A673 (cell line): ENCODE results near the gene TBC1D4. TPM values are rescaled to one million over a fixed set of nuclear protein-coding genes. Genes with fewer than 3 reads are reported as not detected.

Experiments
- BruUV-seq: library from RNA; stranded (reverse); fragments of 400-500 nt; replicated peaks from 2 replicates; lab custom pipeline; 2021; lab: Mats Ljungman, UMichigan
- CTCF ChIA-PET: fragments of 300-600 bp; sonication (Branson Sonifier 250); formaldehyde crosslinking; loops from one replicate; lab custom pipeline; 2022; ENCODE audit warnings: antibody characterized with exemption; lab: Charles Lee
- POLR2A ChIA-PET: fragments of 300-600 bp; sonication (Branson Sonifier 250); formaldehyde crosslinking; loops from one replicate; lab custom pipeline; 2022; ENCODE audit warnings: antibody characterized with exemption; ENCODE audit not compliant: low non-redundant PET; lab: Charles Lee
- DNase-seq: peaks from one replicate; pipeline ENCODE4 v3.0.0-alpha.2; 2015; ENCODE audit warnings: low spot score
- H3K27ac ChIP-seq: fragments of 200-600 bp; sonication (generic); 2 replicates; pipeline ENCODE4 v1.5.1; 2016; ENCODE audit warnings: mixed run types, low read depth, mild to moderate bottlenecking, mixed read lengths, antibody characterized with exemption, low read length; ENCODE audit not compliant: poor library complexity, severe bottlenecking
- H3K27me3 ChIP-seq: fragments of 200-600 bp; sonication (generic); replicated peaks from 2 replicates; pipeline ENCODE4 v1.6.1; 2017; ENCODE audit warnings: mixed run types, low read depth, mild to moderate bottlenecking, mixed read lengths, antibody characterized with exemption, low read length; ENCODE audit not compliant: insufficient read depth, poor library complexity
- H3K36me3 ChIP-seq: fragments of 200-600 bp; sonication (generic); 2 replicates; pipeline ENCODE4 v1.6.1; 2016; ENCODE audit warnings: mixed run types, mild to moderate bottlenecking, mixed read lengths, antibody characterized with exemption, low read length; ENCODE audit not compliant: insufficient read depth, poor library complexity, severe bottlenecking
- H3K4me1 ChIP-seq: fragments of 200-600 bp; sonication (generic); 2 replicates; pipeline ENCODE4 v1.6.1; 2017; ENCODE audit warnings: mixed run types, mild to moderate bottlenecking, mixed read lengths, antibody characterized with exemption, low read length; ENCODE audit not compliant: insufficient read depth, poor library complexity, severe bottlenecking
- H3K4me3 ChIP-seq: fragments of 200-600 bp; sonication (generic); 2 replicates; pipeline ENCODE4 v1.5.1; 2016; ENCODE audit warnings: low read depth, mixed run types, mild to moderate bottlenecking, mixed read lengths, low read length; ENCODE audit not compliant: poor library complexity, severe bottlenecking
- H3K9me3 ChIP-seq: fragments of 200-600 bp; sonication (generic); 2 replicates; pipeline ENCODE4 v1.6.1; 2016; ENCODE audit warnings: mixed run types, low read depth, mild to moderate bottlenecking, mixed read lengths, antibody characterized with exemption, low read length; ENCODE audit not compliant: poor library complexity, severe bottlenecking
- CTCF ChIP-seq: fragments of 300-800, 200-600 bp; sonication (generic); conservative IDR thresholded peaks from 2 replicates; pipeline ENCODE4 v1.5.1; 2017; ENCODE audit warnings: low read depth, mild to moderate bottlenecking, antibody characterized with exemption, low read length, moderate library complexity, mixed read lengths
- EZH2 ChIP-seq: fragments of 200-600 bp; sonication (generic); IDR thresholded peaks from 2 replicates; pipeline ENCODE4 v1.6.1; 2017; ENCODE audit warnings: borderline replicate concordance, low read depth, mild to moderate bottlenecking, mixed read lengths, antibody characterized with exemption, low read length; ENCODE audit not compliant: poor library complexity, severe bottlenecking
- intact Hi-C: fragments of 100-400 bp; cut with micrococcal nuclease; formaldehyde crosslinking; loops from one replicate; pipeline ENCODE4 v1.10.0; 2022; ENCODE audit not compliant: unreplicated experiment
- total RNA-seq: library from RNA; stranded (reverse); gene quantifications from 2 replicates; pipeline ENCODE4 v1.2.3, GENCODE V29; 2021

TBC1D4 gene
- total RNA-seq, 1 experiment from 2014 or later = 9.8 TPM

GRCh38 chr13:75447493-75447892 is 34.5 kb downstream of the TBC1D4 start:
- BruUV-seq = no TSS peak
- Histone ChIP-seq H3K4me3 (no peak overlapping the region), H3K27ac (no peak overlapping the region), H3K4me1 (no peaks in the 10 kb centered on the region), H3K36me3 (no peaks in the 10 kb centered on the region), H3K27me3 (no peaks in the 10 kb centered on the region), H3K9me3 (no peaks in the 10 kb centered on the region)
- ChIA-PET CTCF (no interaction called here), POLR2A (no interaction called here)
- DNase-seq = no peak
- no peak for TF ChIP-seq EZH2
- no peak for TF ChIP-seq CTCF
- intact Hi-C loops = no loop called here

- H3K4me3 ChIP-seq = no peak overlapping the region
- TF ChIP-seq CTCF = no peak
- TF ChIP-seq EZH2 = no peak
- BruUV-seq = no TSS peak
- H3K36me3 ChIP-seq = no peaks in the 10 kb centered on the region
- intact Hi-C loops = no loop called here
- no peaks in the 10 kb centered on the region for H3K27me3 ChIP-seq
- H3K27ac ChIP-seq = no peak overlapping the region
- ChIA-PET CTCF (no interaction called here), POLR2A (no interaction called here)
- H3K4me1 ChIP-seq = no peaks in the 10 kb centered on the region
- no peak for DNase-seq
- no peaks in the 10 kb centered on the region for H3K9me3 ChIP-seq
Measured at GRCh38 chr13:75446874-75447273, 35.1 kb downstream of the TBC1D4 start.

GRCh38 chr13:75445717-75446499 is 36.1 kb downstream of the TBC1D4 start:
- TF ChIP-seq CTCF = no peak
- no peak for TF ChIP-seq EZH2
- BruUV-seq = no TSS peak
- H3K9me3 ChIP-seq = no peaks in the 10 kb centered on the region
- POLR2A ChIA-PET = no interaction called here
- intact Hi-C loops = no loop called here
- no peaks in the 10 kb centered on the region for H3K36me3 ChIP-seq
- no peak overlapping the region for H3K4me3 ChIP-seq
- H3K27me3 ChIP-seq = no peaks in the 10 kb centered on the region
- no peaks in the 10 kb centered on the region for H3K4me1 ChIP-seq
- CTCF ChIA-PET = no interaction called here
- no peak for DNase-seq
- H3K27ac ChIP-seq = no peak overlapping the region
